NCI-H2081 treated with DMSO at 0.1 percent for 48 hours (cell line): ENCODE results near the gene AP5S1.
"Not testable (repeated sequence)": the region's sequence is repeated elsewhere in the genome, so short reads cannot be mapped to it uniquely, and the experiment has no call there.

Experiments used
- DNase-seq: peaks from one replicate; lab custom pipeline; 2025; lab: John Stamatoyannopoulos, UW

AP5S1 gene

DNA sequence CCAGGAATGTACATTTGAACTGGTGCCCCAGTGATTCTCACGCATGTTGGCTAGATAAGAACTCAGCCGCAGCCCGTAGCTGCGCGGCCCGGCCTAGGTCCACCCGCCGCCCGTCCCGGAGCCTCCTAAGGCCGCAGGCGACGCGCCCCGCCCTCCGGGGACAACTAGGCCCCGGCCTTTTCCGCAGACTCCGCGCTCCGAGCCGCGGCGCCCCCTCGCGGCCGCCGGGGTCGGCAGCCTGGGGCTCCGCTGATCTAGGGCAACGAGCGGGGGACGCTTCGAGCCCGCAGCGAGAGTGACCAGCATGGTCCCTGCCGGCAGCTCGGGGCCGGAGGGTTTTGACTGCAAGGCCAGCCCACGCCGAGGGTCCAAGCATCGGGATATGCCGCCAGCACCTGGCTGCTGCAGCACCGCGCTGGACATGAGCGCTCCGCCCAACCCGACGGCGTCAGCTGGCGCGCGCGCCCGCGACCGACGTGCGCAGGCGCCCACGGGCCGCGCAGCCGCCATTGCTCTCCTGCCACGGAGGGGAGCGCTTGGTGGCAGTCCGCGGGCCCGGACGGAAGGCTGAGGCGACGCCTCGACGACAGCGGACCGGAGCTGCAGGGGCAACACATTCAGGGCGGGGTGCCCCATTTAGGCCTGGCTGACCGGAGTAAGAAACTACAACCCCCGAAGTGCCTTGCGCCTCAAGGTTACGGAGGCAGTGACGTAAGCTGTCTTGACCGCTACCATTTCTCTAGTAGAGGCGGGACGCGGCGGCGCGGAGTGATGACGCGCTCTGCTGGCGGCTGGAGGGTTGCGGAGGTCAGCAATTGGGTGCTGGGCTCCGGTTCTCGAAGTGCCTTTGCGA is at the start of gene AP5S1:
Gene AP5S1, plus strand, starts transcription at position 500 of the 853 bp plus-strand sequence. CDS start 1,571 bp downstream, outside the sequence.
- peak; percentile 66 for DNase-seq

DNA sequence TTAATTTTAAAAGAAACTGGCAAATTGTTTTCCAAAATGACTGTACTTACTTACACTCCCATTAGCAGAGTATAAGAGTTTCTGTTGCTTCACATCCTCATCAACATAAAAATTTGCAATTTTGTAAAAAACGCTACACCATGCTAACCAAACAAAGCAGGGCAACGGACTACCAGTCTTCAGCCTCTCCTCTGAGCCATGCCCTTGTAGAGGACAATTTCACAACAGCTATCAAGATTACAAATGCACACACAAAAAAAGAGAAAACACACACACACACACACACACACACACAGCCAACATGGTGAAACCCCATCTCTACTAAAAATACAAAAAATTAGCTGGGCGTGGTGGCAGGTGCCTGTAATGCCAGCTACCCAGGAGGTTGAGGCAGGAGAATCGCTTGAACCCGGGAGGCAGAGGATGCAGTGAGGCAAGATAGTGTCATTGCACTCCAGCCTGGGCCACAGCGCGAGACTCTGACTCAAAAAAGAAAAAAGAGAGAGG is 48.7 kb upstream of the AP5S1 start:
- DNase-seq, result no peak

DNA sequence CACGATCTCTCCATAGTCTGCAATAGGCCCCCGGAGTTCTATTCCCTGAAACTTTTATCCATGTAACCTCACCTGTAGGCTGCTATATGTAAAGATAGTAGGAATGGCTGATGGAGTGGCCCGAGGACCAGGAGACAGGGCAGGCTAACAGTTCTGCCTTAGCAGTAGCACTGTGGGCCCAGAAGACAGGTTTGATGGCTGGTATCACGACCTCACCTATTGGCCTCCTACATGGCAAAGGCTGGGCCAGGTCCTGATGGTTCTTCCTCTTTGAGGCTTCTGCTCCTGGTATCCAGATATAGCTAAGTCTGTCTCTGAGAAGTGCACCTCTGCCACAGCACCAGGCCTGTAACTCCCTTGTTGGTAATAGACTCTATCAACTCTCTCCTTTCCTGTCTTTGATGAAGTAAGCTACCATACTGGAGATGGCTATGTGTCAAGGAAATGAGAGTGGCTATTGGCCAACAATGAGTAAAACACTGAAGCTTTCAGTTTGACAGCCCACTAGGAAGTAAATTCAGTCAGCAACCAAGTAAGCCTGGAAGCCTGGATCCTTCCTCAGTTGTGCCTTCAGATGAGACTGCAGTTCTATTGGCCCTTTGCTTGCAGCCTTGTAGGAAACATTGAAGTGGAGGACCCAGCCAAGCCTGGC is 44.8 kb upstream of the AP5S1 start:
- no peak for DNase-seq

- DNase-seq, result no peak
Observed at GRCh38 chr20:3777381-3777715, 43.0 kb upstream of the AP5S1 start.

- no peak for DNase-seq
Observed at GRCh38 chr20:3777716-3778629, 42.4 kb upstream of the AP5S1 start.

DNA sequence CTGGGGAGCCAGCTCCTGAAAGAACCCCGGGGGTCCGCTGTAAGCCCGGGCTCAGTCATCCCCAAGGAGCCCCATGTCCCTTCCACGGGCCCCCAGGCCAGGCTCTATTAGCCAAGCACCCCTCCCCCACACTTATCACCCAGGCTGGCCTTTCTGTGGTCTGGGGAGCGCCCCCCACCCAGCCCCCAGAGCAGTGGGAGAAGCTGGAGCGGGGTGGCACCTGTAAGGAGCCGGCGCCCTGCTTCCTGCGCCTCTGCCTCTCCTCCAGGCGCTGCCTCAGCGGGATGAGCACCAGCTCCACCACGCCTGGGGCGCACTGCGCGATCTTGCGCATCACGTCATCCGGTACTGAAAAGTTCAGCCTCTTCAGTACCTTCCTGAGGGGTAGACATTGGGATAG is 41.4 kb upstream of the AP5S1 start:
- DNase-seq, result no peak

DNA sequence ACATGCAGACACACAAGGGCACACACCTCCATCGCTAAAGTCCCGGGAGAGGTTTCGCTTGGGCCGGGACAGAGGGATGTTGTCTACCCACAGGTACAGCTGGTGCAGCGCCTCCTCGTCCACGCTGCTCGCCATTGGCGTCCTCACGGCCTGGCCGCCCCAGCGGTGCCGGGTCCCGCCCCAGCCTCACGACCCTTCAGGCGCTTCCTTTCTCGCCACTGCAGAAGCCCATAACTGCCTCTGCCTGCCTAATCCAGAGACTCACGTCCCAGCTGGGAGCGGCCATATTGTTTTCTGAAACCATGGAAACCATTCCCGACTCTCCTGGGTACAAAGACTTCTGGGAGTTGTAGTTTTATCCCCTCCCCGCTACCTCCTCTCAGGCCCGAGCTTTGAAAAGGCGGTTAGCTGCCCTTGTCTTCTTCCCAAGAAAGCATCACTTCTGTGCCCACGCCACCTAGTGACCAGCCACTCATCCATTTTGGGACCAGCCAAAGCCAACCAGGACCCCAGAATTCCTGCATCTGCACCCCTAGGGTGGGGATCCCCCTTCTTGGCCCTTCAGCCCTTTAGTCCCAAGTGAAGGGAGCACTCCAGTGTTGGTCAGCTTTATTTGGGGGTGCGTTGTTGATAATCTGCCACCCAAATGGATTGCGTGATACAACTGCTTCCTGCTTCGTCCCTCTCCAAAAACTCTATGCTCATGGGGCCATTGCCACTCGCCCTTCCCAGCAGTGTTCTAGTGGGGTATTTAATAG is 39.0 kb upstream of the AP5S1 start, which contains the start of gene SPEF1:
Gene SPEF1, minus strand, starts transcription at position 296 of the 758 bp plus-strand sequence. Its CDS starts 161 bp downstream, at position 135.
- peak; percentile 61 for DNase-seq

- DNase-seq, result no peak
Observed at GRCh38 chr20:3782597-3782996, 37.8 kb upstream of the AP5S1 start.

DNA sequence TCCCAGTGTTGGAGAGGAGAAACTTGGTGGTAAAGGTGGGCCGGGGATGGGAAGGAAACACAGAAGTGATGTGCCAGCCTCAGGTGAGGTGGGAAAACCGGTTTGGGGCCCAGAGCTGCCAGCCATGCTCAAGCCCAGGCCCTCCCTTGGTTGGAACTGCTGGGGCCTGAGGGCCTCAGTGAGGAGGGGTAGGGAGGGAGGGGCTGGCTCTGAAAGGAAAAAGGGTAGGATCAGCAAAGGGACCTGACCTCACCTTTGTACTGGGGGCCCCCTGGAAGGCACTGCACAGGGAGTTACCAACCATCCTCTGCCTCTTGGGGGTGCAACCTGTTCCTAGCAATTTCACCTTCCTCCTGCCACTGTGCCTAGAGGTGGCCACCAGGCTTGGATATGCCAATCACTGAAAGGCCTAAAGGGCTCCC is 37.3 kb upstream of the AP5S1 start:
- no peak for DNase-seq

DNA sequence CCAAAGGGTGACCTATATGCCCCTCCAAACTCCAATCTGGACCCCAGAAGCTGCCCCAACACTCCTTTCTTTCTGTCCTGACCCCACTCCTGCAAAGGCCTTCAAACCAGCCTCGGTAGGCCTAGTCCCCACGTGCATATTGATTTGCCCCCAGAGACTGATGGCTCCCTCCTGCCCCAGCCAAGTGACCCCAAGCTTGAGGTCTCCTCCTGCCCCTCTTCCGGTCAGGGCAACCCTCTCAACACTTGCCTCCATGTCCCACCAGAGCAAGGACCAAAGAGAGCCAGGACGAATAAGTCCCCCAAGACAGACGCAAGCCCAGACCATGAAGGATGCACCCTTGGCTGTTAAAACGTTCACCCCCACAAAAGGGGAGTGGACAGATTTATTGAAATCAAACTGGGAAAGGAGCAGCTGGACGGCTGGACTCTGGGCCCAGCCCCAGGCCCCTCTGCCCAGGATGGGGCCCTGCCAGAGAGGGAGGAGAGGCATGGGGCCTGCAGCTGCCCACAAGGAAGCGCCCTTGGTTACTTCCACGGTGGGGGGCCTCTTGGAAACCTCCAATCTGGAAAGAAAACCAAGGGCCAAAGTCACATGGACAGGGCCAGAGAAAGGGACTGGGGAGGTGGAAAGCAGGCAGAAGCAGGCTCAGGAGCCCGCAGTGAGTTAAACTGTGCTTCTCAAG is 36.7 kb upstream of the AP5S1 start:
- DNase-seq, result no peak

DNA sequence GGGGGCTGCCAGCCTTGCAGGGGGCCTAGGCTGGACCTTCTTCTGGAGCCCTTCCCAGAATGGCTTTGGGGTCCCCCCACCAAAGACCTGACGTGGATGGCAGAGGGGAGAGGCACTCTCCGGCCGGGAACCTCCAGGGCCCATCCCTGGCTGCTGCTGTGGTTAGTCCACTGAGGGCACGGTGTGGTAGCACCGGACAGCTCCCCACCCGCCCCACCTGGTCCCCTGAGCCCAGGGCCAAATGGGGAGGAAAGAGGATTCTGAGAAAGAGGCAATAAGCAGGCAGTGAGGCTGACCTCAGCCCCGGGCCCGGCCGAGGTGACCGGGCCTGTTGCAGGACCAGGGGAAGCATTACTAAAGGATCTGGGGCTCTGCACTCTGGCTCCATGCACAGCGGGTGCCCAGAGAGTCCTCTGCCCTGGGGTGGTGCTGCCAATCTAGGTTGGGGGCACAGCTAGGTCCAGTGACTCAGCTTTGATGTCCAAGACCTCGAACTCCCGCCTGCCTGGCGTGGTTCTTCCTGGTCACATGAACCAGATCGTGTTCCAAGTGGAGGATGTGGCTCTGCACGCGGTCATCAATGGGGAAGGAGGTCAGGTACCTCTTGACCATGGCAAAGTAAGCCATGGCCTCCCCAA is 36.0 kb upstream of the AP5S1 start:
- DNase-seq, result no peak

DNA sequence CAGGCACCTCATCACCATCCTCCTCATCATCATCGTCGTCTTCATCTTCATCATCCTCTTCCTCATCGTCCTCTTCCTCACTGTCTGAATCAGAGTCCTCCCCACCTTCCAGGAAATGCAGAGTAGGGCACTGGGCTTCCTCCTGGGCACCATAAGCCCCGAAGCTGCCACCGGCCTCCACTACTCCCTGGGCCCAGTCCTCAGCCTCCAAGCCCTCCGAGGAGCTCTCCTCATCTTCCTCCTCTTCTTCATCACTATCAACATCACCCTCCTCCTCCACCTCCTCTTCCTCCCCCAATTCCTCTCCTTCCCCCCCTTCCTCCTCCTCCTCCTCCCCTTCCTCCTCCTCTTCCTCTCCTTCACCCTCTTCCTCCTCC is 35.5 kb upstream of the AP5S1 start:
- DNase-seq, result no peak

- DNase-seq, result no peak
Observed at GRCh38 chr20:3785240-3786125, 34.9 kb upstream of the AP5S1 start.

DNA sequence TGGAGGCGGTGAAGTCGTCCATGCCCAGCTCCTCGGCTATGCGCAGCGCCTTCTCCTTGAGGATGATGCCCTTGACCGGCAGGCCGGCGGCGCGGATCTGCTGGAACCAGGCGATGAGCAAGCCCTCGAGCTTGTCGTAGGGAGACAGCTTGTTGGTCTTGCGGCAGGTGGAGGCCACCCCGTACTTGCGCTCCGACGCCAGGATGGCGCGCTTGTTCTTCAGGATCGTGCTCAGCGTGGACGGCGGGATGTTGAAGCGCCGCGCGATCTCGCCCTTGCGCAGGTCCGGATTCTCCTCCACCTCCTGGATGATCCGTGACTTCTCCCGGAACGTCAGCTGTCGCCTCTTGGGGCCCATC is 34.2 kb upstream of the AP5S1 start:
- DNase-seq, result no peak

DNA sequence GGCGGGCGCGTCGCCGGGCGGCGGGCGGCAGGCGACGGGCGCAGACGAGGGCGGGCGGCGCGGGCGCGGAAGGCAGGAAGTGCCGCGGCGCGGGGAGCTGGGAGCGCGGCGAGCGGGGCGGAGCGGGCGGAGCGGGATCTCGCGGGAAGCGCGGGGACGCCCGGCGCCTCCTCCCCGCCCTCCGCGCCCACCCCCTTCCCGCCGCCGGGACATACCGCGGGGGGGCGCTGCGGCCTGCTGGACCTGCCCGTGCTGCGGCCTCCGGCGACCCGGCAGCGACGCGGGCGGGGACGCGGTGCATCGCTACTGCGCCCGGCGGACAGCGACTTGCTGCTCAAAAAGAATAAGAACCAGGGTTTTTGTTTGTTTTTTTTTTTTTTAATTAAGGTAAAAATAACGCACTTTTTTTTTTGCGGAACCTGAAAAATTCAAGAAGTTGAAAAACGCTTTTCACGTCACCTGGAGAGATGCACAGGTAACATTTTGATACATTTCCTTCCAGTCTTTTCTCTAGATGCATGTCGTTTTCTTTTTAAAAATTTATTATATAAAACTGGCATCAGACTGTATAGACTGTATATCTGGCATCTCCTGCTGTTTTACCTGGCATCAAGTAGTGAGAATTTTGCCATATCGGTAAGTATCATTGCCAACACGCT is 33.6 kb upstream of the AP5S1 start, which contains the start of gene CENPB:
Gene CENPB, minus strand, starts transcription at position 76 of the 659 bp plus-strand sequence. CDS start 257 bp downstream, outside the sequence.
- DNase-seq, result peak; percentile 26

- DNase-seq, result no peak
Observed at GRCh38 chr20:3787324-3788014, 32.9 kb upstream of the AP5S1 start.

DNA sequence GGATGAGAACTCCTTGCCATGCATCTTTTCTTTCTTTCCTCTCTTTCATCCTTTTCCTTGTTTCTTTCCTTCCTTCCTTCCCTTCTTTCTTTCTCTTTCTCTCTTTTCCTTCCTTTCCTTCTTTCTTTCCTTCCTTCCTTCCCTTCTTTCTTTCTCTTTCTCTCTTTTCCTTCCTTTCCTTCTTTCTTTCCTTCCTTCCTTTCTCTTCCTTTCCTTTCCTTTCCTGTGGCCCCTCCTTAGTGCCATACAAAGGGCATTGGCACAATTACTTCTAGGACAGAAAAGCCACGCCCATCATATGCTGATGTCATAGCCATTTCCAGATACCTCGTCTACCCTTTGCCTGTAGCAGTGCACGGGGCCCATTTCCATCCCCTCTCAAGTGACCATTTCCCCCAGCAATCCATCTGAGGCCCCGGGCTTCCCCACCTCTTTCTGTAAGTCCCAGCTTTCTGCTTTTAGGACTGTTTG is 31.6 kb upstream of the AP5S1 start:
- DNase-seq, result no peak

DNA sequence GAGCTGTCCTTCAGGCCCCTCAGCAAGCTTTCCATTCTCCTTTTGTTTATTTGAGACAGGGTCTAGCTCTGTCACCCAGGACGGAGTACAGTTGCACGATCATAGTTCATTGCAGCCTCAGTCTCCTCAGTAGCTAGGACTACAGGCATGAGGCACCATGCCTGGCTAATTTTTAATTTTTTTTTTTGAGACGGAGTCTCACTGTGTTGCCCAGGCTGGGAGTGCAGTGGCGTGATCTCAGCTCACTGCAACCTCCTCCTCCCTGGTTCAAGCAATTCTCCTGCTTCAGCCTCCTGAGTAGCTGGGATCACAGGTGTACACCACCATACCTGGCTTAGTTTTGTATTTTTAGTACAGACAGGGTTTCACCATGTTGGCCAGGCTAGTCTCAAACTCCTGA is 31.1 kb upstream of the AP5S1 start:
- not testable (repeated sequence) for DNase-seq
